HG03565 (cell line): Measurements from ENCODE around the gene RIBC2.

Experiments used
- ATAC-seq: cut with Tn5 transposase; IDR thresholded peaks from one replicate; pipeline ENCODE4 v1.9.1; 2021; ENCODE audit warnings: mild to moderate bottlenecking, moderate library complexity; ENCODE audit not compliant: unreplicated experiment

Gene RIBC2

DNA sequence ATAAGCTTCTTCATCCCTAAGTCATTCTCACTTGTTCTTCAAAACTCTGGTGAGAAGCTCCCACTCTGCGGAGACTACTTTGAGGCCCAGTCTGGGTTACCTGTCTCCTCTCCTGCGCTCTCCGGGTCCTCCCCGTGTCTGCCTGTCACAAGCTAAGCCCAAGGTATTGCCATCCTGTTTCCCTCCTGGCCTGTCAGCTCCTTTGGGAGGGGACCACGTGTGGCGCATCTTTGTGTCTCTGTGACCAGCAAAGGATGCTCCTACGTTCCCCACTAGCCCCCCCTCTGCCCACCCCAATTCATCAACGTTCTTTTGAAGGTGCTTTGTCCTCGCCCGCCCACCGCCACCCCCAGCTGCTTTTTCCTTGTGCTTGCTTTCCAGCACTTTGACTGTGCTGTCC is 57.4 kb downstream of the RIBC2 start:
- no peak for ATAC-seq

DNA sequence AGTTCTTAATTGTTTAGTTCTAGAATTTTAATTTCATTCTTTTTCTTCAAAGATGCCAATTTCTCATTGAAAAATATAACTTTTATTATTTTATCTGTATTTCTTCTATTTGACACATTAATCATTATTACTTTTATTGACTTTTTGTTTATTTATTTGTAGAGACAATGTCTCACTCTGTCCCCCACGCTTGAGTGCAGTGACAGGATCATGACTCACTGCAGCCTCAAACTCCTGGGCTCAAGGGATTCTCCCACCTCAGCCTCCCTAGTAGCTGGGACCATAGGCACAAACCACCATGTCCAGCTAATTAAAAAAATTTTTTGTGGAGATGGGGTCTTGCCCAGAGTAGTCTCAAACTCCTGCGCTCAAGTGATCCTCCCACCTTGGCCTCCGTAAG is 58.9 kb downstream of the RIBC2 start:
- ATAC-seq, result no peak

DNA sequence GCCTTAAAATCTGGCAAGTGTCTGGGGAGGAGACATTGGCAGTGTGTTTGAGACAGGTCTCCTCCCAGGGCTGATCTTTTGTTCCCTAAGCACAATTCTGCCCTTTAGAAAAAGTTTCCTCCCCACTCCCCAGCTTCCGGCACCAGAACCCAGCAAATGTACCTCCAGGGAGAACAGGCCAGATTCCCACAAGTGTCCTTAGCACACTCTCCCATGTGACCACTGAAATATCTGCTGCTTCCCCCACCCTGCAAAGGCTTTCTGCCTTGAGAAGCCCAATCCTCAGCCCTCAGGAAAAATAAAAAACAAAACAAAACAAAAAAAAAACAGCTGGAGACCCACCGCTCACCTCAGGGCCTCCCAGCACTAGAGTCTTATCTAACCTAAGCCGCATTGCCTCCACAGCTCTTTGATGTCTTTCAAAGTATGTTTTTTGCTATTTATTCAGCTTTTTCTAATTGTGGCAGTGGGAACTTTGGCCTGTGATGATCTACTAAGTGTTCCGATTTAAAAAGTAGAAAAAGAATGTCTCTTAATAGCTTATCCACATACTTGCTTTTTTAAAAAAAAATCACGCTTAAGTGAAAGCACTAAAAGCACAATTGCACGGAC is 60.2 kb downstream of the RIBC2 start:
- ATAC-seq, result no peak

DNA sequence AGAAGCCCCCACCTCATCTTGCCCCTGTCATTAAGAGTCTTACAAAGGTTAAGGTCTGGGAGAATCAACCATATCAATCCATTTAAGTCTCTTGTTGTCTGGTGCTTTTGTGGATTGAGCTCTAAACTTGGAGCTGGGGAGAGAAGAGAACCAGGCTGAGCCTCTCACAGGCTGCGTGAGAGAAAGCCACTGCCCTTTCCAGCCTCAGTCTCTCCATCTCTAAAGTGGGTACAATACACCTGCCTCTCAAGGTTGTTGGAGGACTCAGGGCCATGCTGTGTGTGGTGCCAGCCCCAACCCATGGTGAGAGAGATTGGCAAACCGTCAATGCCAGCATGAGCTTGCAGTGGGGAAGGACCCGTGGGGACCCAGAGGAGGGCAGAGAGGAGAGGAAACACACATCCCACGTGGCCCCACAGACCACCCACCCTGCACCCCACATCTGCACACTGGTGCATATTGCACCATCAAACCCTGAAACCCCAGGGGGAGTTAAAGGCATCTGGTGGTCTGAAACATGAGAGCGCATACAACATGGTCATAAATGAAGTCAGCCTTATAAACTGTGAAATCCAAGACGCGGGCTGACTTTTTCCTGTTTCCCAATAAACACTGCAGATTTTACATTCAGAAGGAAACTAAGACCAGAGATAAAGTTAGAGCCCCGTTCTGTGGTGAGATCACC is 61.7 kb downstream of the RIBC2 start:
- no peak for ATAC-seq

DNA sequence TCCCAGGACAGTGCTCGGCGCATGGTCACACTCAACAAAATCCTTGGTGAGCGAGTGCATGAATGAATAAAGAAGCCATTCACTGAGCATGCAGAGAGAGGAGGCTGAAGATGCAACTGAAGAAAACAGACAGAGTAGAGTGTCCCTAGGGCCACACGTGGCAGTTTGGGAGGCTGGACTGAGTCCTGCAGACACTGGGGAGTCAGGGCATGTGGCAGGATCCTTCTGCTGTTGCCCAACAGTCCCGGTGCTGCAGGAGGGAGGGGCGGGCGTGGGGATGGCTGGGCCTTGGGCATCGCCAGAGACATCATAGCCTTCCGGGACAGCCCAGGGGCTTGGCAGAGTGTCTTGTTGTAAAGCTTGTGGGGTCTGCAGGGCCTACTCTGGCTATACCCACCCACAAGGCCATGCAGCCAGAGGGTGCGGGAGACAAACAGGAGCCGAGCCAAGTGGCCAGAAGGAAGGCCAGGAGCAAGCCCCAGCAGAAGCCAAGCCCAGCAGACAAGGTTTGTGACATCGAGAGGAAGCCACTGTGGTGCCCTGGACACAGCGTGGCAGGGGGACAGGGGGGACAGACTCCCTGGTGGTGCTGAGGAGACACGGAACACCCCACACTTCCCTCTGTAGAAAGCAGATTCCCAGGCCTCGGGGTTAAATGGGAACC is 62.5 kb downstream of the RIBC2 start:
- no peak for ATAC-seq

DNA sequence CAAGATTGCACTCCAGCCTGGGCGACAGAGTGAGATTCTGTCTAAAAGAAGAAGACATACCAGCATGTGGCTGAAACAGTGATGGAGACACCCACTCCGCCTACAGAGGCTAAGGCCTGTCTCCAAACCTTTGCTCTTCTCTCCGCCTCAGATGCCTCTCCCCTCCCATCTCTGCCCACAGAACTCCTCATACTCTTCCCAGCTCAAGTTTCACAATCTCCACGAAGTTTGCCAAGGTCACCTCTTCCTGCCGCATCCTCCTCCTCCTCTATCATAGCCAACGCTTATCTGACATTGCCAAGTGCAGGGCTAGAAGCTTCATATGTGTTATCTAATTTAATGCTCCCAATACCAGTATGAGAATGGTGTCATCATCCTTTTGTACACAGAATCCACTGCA is 63.3 kb downstream of the RIBC2 start:
- ATAC-seq, result no peak

DNA sequence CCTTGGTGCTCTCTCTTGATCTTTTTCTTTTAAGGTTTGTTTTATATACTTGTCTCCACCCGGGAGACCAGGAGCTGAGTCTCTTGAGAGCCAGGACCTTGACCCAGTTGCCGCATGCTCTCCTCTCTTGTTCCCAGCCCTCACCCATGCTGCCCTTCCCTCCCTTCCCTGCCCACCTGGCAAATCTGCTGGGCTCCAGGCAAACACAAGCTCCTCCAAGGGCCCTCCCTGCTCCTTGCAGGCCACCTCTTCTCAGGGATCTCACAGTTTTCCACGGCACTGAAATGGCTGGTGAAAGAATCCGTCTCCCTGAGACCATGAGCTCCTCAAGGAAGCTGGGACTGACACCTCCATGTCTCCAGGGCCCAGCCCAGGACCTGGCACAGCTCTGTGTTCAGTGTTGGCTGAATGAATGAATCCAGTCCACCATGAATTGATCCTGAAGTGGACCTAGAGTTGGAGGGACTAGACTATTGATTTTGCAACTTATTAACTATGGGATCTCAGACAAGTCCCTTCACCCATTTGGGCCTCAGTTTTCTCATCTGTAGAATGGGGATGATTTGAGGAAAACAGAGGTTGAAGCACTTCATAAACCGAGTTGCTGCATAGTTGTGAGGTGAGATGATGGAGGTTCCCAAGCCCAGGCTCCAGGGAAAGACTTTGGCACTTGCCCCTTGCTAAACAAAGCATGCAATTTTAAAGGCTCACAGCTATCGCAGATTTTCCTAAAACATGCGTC is 64.0 kb downstream of the RIBC2 start:
- no peak for ATAC-seq

DNA sequence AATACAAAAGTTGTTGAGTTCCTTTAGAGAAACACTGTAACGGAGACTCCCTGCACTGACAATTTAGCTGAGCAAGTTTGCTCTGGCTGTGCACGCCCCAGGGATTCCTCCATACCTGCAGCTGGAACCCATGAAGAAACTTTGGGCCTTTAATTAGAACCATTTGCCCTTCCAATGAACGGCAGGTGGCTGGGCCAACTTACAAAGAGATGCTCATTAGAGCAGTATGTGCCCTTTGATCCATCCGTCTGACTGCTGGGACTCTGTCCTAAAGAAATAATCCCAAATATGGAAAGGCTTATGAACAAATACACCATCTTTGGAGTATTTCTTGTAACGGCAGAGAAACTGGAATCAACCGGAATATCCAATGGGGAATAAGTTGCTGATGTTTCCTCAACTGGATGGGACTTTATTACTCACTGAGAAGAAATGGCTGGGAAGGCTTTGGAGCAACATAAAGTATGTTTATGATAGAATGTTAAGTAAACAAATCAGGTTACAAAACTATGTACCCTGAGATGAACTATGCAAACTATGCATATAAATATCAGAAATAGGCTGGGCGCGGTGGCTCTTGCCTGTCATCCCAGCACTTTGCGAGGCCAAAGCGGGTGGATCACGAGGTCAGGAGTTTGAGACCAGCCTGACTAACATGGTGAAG is 64.7 kb downstream of the RIBC2 start:
- no peak for ATAC-seq

DNA sequence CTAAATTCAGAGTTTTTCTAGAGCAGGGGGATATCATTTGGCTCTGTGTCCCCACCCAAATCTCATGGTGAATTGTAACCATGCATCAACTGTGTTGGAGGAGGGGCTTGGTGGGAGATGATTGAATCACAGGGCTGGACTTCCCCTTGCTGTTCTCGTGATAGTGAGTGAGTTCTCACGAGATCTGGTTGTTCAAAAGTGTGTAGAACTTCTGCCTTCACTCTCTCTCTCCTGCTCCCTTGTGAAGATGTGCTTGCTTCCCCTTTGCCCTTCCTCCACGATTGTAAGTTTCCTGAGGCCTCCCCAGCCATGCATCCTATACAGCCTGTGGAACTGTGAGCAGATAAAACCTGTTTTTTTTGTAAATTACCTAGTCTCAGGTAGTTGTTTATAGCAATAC is 67.2 kb downstream of the RIBC2 start:
- ATAC-seq, result no peak

DNA sequence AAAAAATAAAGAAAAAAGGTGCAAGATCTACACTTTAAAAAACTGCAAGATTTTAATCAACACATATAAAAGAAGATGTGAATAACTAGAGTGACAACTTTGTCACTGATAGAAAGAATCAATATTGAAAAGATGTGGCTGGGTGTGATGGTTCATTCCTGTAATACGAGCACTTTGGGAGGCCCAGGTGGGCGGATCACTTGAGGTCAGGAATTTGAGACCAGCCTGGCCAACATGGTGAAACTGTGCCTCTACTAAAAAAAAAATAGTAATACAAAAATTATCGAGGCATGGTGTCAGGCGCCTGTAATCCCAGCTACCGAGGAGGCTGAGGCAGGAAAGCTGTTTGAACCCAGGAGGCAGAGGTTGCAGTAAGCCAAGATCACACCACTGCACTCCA is 68.2 kb downstream of the RIBC2 start:
- no peak for ATAC-seq
